ENCODE data around the gene DTD1.

Gene DTD1

DNA sequence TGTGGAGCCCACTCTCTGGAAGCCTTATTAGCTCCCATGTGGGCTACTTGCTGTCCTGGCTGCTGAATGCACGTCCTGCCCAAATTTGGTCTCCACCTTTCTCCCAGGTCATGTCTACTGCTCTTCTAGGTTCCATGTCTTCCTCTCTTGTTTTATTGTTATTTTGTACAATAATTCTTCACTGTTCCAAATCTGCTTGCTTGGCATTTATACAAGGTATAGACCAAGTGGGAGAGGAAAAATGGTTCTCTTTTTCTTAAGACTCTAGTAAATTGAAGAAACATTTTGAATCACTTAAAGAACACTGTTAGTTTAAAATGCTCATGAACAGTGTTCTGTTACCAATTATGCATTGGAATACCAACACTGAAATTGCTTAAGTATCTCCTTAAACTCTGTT is 144.1 kb downstream of the DTD1 start:
- no peak overlapping the region for H3K4me3 ChIP-seq (ENCODE audit: low read length)
- no peak for DNase-seq (ENCODE audit: low read depth)
- TF ChIP-seq, protein P1, sequence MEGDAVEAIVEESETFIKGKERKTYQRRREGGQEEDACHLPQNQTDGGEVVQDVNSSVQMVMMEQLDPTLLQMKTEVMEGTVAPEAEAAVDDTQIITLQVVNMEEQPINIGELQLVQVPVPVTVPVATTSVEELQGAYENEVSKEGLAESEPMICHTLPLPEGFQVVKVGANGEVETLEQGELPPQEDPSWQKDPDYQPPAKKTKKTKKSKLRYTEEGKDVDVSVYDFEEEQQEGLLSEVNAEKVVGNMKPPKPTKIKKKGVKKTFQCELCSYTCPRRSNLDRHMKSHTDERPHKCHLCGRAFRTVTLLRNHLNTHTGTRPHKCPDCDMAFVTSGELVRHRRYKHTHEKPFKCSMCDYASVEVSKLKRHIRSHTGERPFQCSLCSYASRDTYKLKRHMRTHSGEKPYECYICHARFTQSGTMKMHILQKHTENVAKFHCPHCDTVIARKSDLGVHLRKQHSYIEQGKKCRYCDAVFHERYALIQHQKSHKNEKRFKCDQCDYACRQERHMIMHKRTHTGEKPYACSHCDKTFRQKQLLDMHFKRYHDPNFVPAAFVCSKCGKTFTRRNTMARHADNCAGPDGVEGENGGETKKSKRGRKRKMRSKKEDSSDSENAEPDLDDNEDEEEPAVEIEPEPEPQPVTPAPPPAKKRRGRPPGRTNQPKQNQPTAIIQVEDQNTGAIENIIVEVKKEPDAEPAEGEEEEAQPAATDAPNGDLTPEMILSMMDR (IDR thresholded peaks at IDR 0.05; ENCODE audit: insufficient read depth, low read depth, low read length, missing control alignments) = no peak

DNA sequence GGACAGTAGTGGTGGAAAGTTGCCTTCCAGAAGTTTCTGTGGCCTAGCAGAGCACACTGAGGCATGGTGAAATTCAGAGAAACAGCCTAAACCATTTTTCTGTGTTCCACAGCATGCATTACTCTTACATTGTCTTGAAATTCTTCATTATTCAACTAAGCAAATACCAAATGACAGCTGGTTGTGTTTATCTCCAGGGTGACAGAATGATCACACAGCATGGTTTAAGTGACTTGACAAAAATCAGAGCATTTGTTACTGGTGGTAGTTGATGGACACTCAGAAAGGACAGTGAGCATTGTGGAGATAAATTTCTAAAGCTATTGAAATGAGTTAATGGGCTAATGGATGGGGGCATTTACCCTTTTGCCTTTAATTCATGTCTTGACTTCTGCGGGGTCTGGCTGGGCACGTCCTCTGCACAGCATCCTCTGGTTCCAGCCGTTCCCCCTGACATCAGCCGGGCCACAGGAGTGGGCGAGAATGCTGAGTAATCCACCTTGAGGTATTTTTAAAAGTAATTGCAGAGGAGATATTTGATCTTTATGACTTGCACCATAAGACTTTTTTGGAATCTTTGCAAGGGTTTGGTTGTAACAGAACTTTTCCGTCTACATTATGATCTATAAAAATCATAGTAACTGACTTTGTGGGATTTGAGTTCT is 146.8 kb downstream of the DTD1 start:
- H3K4me3 ChIP-seq (ENCODE audit: low read length) = no peak overlapping the region
- TF ChIP-seq, protein P1 (IDR thresholded peaks at IDR 0.05; ENCODE audit: insufficient read depth, low read depth, low read length, missing control alignments) = no peak
- DNase-seq (ENCODE audit: low read depth) = no peak

DNA sequence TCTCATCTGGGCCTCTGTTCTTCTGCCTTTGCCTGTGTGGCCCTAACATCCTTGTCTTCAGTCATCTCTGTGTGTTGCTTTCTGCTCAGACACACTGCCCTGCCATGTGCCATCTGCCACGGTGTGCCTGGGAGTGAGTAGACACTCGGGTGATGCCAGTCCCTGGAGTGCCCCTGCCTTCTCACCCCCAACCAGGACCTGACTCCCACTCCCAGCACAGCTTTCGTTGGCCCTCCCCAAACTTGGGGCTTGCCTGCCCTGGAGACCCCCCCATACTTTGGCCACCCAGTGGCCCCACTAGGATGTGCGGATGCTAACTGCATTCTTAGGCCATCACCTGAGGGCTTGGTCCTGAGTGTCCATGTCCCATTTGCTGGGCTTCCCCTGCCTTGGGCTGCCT is 149.3 kb downstream of the DTD1 start:
- no peak for DNase-seq (ENCODE audit: low read depth)
- H3K4me3 ChIP-seq (ENCODE audit: low read length) = no peak overlapping the region
- TF ChIP-seq, protein P1 (IDR thresholded peaks at IDR 0.05; ENCODE audit: insufficient read depth, low read depth, low read length, missing control alignments) = no peak

DNA sequence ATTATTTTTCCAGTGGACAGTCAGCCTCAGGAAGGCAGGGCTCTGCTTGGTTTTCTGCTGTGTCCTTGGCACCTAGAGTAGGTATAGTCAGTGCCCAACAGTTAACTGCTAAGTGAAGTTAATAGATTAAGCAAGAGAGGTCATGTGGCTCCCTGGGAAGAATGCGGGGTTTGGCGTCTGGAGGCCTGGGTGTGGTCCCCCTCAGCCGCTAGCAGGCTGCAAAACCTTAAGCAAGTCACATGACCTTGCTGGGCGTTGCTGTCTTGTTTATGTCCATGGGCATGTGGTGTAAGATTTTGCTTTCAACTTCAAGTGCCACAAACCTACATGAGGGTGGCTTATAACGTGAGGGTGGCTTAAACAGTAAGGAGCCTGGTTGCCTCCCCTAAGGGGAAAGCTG is 150.2 kb downstream of the DTD1 start:
- H3K4me3 ChIP-seq (ENCODE audit: low read length) = no peak overlapping the region
- TF ChIP-seq, protein P1 (IDR thresholded peaks at IDR 0.05; ENCODE audit: insufficient read depth, low read depth, low read length, missing control alignments) = no peak
- peak; percentile 57 for DNase-seq (ENCODE audit: low read depth)

DNA sequence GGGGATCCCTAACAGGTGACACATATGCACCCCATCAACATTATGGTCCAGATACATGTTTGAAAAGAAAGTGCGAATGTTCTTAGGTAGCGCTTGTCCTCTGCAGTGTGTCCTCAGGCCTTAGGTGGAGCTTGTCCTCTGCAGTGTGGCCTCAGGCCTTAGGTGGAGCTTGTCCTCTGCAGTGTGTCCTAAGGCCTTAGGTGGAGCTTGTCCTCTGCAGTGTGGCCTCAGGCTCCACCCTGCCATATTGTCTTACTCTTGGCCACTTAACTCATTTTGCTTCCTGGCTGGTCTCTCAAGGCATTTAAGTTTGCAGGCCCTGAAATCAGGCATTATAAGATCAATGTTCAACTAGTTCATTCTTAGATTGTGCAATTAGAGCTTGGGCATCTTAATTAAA is 151.0 kb downstream of the DTD1 start:
- TF ChIP-seq, protein P1 (IDR thresholded peaks at IDR 0.05; ENCODE audit: insufficient read depth, low read depth, low read length, missing control alignments) = no peak
- no peak for DNase-seq (ENCODE audit: low read depth)
- no peak overlapping the region for H3K4me3 ChIP-seq (ENCODE audit: low read length)

DNA sequence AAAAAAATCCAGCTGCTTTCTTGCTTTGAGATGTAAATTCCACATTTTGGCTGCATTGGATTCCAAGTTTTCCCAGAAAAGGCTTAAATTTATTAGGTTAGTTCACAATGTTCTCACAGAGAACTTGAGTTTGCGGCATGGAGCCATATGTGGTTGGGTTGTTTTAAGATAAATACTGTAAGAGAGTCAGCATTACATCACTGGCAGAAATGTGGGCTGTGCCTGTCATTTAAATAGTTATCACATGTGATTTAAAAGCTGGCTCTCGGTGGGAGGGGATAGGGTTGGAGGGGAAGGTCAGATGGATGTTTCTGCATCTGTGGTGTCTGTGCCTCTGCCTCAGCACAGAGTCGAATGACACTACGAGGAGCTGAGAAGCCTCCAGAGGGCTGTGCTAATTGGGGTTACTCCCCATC is 151.9 kb downstream of the DTD1 start:
- no peak overlapping the region for H3K4me3 ChIP-seq (ENCODE audit: low read length)
- TF ChIP-seq, protein P1 (IDR thresholded peaks at IDR 0.05; ENCODE audit: insufficient read depth, low read depth, low read length, missing control alignments) = no peak
- no peak for DNase-seq (ENCODE audit: low read depth)

DNA sequence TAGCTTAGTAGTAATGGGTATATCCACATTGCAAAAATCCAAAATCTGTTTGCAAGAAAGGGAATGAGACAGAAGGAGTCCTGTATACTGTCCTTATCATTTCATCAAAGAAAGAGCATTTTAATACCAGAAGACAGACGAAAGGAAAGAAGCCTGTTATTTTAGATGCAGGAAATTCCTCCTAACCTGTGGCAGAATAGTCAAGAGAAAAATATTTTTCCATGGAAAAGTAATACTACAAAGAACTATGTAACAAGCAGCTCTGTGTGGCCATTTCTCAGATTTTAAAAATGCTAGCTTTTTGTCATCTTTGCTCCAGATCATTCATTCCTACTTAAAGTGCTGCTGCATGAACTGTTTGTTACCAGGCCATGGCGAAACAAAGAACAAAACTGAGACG is 152.9 kb downstream of the DTD1 start:
- DNase-seq (ENCODE audit: low read depth) = no peak
- no peak overlapping the region for H3K4me3 ChIP-seq (ENCODE audit: low read length)
- TF ChIP-seq, protein P1 (IDR thresholded peaks at IDR 0.05; ENCODE audit: insufficient read depth, low read depth, low read length, missing control alignments) = no peak
